Measurements from ENCODE around the gene PFAS. TPM values are rescaled to one million over a fixed set of nuclear protein-coding genes. Genes with fewer than 3 reads are reported as not detected.

PFAS gene
- total RNA-seq, 4 donors from 2014 or later = 8.7 to 23.0 (median 17.9) TPM

- H3K36me3 ChIP-seq = no peaks in the 10 kb centered on the region
- peaks cover 8 to 23% (median 9%) of the 10 kb centered on the region in 3 donors for H3K4me1 ChIP-seq
- WGBS, 2 donors = 50 to 56% methylated on average over 1 to 3 of the region's 16 CpGs
- TF ChIP-seq POLR2A (IDR thresholded peaks at IDR 0.05) (no peak), CTCF (IDR thresholded peaks at IDR 0.05) (no peak)
- intact Hi-C loops (cut with DNase I) = no loop called here
- H3K27ac ChIP-seq = no peak overlapping the region
- H3K4me3 ChIP-seq = no peak overlapping the region
- no peaks in the 10 kb centered on the region for H3K9me3 ChIP-seq
- no peak for DNase-seq
- H3K27me3 ChIP-seq = peaks cover 0 to 76% (median 3%) of the 10 kb centered on the region in 4 donors
These were observed 63.9 kb downstream of the PFAS start for GRCh38 chr17:8312726-8313600.

DNA sequence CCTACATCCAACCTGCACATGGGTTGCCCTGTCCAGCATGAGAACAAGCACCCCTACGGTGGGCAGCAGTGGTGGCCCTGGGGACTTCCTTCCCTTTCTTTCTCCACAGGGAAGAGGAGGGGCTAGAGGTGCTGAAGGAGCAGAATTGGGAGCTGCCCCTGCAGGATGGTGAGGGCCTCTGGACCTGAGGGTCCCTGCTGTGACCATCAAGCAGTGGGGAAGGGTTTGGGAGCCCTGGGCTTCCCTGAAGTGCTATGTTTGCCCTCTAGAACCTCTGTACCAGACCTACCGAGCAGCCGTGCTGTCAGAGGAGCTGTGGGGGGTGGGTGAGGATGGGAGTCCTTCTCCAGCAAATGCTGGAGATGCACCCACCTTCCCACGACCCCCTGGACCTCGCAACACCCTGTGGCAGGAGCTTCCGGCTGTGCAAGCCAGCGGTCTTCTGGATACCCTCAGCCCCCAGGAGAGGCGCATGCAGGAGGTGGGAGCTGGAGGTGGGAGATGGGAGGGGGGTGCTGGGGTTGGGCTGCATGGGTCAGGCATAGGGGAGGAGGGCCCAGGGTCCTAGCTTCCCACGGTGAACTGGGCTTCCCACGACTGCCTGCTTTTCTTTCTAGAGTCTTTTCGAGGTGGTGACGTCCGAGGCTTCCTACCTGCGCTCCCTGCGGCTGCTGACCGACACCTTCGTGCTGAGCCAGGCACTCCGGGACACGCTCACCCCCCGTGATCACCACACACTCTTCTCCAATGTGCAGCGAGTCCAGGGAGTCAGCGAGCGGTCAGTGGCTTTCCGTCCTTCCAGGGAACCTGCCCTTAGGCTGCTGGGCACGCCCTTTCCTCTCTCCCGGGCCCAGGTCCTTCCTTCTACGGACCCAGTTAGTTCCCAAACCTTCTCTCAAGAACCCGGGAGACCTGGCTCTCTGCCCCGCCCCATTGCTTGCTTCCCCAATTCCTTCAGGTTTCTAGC is 66.0 kb downstream of the PFAS start:
- Histone ChIP-seq H3K27me3 (peaks cover 0 to 88% (median 3%) of the 10 kb centered on the region in 4 donors), H3K4me1 (peaks cover 8 to 23% (median 9%) of the 10 kb centered on the region in 3 donors), H3K27ac (no peak overlapping the region), H3K36me3 (no peaks in the 10 kb centered on the region), H3K9me3 (no peaks in the 10 kb centered on the region), H3K4me3 (peak overlapping the region in 3 of 4 donors; percentile 12 to 29 (median 22))
- intact Hi-C loops (cut with DNase I) = no loop called here
- no peak for DNase-seq
- no peak for TF ChIP-seq CTCF (IDR thresholded peaks at IDR 0.05)
- TF ChIP-seq POLR2A (IDR thresholded peaks at IDR 0.05) = no peak
- WGBS, 2 donors = 11 to 25% methylated on average over 13 of the region's 29 CpGs

DNA sequence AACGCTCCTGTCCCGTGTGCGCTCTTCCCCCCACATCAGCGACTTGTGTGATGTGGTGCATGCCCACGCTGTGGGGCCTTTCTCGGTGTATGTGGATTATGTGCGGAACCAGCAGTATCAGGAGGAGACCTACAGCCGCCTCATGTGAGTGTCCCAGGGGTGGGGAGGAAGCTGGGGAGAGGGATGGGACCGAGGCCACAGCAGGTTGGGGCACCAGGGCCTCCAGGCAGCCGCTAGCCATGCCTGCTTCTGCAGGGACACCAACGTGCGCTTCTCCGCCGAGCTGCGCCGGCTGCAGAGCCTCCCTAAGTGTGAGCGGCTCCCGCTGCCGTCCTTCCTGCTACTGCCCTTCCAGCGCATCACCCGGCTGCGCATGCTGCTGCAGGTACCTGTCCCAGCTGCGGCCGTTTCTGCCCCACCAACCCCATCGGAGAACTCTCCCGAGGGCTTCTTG is 66.7 kb downstream of the PFAS start:
- intact Hi-C loops (cut with DNase I) = no loop called here
- Histone ChIP-seq H3K27ac (no peak overlapping the region), H3K9me3 (no peaks in the 10 kb centered on the region), H3K4me1 (peaks cover 8 to 23% (median 9%) of the 10 kb centered on the region in 3 donors), H3K36me3 (no peaks in the 10 kb centered on the region), H3K27me3 (peaks cover 0 to 82% (median 3%) of the 10 kb centered on the region in 4 donors), H3K4me3 (peak overlapping the region in 3 of 4 donors; percentile 12 to 29 (median 22))
- no peak for TF ChIP-seq CTCF (IDR thresholded peaks at IDR 0.05)
- TF ChIP-seq POLR2A (IDR thresholded peaks at IDR 0.05) = no peak
- WGBS, 2 donors = 33 to 37% methylated on average over 14 to 25 of the region's 26 CpGs
- no peak for DNase-seq

DNA sequence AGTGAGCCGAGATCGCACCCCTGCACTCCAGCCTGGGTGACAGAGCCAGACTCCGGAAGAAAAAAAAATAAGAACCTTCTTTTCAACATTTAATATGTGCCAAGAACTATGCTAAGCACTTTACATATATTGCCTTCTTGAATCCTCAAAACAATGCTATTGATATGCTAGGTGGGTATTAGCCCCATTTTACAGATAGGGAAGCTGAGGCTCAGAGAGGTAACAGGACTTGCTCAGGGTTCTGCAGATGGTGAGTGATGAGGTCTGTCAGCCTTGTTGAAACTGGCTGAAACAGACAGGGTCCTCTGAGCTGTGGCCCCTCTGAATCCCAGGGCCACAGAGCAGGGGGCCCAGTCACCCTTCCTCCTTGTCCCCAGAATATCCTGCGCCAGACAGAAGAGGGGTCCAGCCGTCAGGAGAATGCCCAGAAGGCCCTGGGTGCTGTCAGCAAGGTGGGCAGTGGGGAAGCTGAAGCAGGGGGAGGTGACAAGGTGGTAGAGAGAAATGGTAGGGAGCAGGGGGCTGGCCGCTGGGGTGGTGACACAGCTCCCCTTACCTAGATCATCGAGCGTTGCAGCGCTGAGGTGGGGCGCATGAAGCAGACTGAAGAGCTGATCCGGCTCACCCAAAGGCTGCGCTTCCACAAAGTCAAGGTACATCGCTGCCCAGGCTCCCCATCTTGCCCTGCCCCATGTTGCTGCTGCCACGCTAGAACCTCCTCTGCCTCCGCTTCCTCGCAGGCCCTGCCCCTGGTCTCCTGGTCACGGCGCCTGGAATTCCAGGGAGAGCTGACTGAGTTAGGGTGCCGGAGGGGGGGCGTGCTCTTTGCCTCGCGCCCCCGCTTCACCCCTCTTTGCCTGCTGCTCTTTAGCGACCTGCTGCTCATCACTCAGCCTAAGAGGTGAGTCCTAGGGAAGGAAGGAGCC is 69.2 kb downstream of the PFAS start:
- no peak for DNase-seq
- Histone ChIP-seq H3K4me3 (no peak overlapping the region), H3K27me3 (peaks cover 0 to 69% (median 3%) of the 10 kb centered on the region in 4 donors), H3K9me3 (no peaks in the 10 kb centered on the region), H3K4me1 (peaks cover 8 to 16% (median 9%) of the 10 kb centered on the region in 3 donors), H3K27ac (no peak overlapping the region), H3K36me3 (no peaks in the 10 kb centered on the region)
- intact Hi-C loops (cut with DNase I) = no loop called here
- 74 to 79% methylated on average over 19 to 21 of the region's 24 CpGs for WGBS, 2 donors
- no peak for TF ChIP-seq POLR2A (IDR thresholded peaks at IDR 0.05)
- TF ChIP-seq CTCF (IDR thresholded peaks at IDR 0.05) = no peak

Other genes starting within 250 kb of the PFAS start
- not detected for gene GUCY2D, start 246.7 kb upstream of the PFAS start, total RNA-seq
- 100 to 1,000 TPM in 1 of 4 donors, 10 to 100 TPM in 3; 24.0 to 104 (median 50.5) TPM for gene ALOX15B, start 210.2 kb upstream of the PFAS start, total RNA-seq
- gene ALOX12B, start 161.6 kb upstream of the PFAS start, total RNA-seq = 10 to 100 TPM in 2 of 4 donors, 1 to 10 TPM in 1, under 1 TPM in 1; 0.76 to 34.6 (median 10.8) TPM
- gene ALOXE3, start 130.8 kb upstream of the PFAS start, total RNA-seq = 1 to 10 TPM in 2 of 4 donors, under 1 TPM in 1, not detected in 1; 0.30 to 8.8 (median 2.2) TPM
- not detected for gene HES7, start 125.2 kb upstream of the PFAS start, total RNA-seq
- 10 to 100 TPM; 33.6 to 95.0 (median 56.3) TPM for gene PER1, start 96.9 kb upstream of the PFAS start, total RNA-seq
- gene VAMP2, start 86.3 kb upstream of the PFAS start, total RNA-seq = 10 to 100 TPM in 3 of 4 donors, 1 to 10 TPM in 1; 6.2 to 20.4 (median 12.0) TPM
- 10 to 100 TPM; 12.7 to 21.7 (median 15.5) TPM for gene TMEM107, start 72.9 kb upstream of the PFAS start, total RNA-seq
- 10 to 100 TPM in 3 of 4 donors, 1 to 10 TPM in 1; 8.8 to 16.5 (median 13.4) TPM for gene BORCS6, start 59.1 kb upstream of the PFAS start, total RNA-seq
- 10 to 100 TPM; 11.2 to 43.7 (median 20.3) TPM for gene AURKB, start 38.7 kb upstream of the PFAS start, total RNA-seq
- 10 to 100 TPM in 2 of 4 donors, 1 to 10 TPM in 2; 3.2 to 16.4 (median 11.0) TPM for gene CTC1, start 1.2 kb upstream of the PFAS start, total RNA-seq
- gene RANGRF, start 39.4 kb downstream of the PFAS start, total RNA-seq = 10 to 100 TPM in 3 of 4 donors, 1 to 10 TPM in 1; 7.8 to 15.4 (median 12.6) TPM
- 1 to 10 TPM in 2 of 4 donors, under 1 TPM in 2; 0.29 to 1.3 (median 1.1) TPM for gene SLC25A35, start 46.1 kb downstream of the PFAS start, total RNA-seq
- 1 to 10 TPM in 3 of 4 donors, under 1 TPM in 1; 0.27 to 7.6 (median 2.9) TPM for gene ARHGEF15, start 61.0 kb downstream of the PFAS start, total RNA-seq
- not detected for gene ODF4, start 90.6 kb downstream of the PFAS start, total RNA-seq
- 1,000 to 10,000 TPM; 3,032 to 5,420 (median 3,306) TPM for gene RPL26, start 133.9 kb downstream of the PFAS start, total RNA-seq
- gene RNF222, start 148.5 kb downstream of the PFAS start, total RNA-seq = 10 to 100 TPM in 3 of 4 donors, 1 to 10 TPM in 1; 8.1 to 21.8 (median 14.9) TPM
- 100 to 1,000 TPM in 1 of 4 donors, 10 to 100 TPM in 3; 67.5 to 107 (median 73.1) TPM for gene NDEL1, start 186.6 kb downstream of the PFAS start, total RNA-seq

Measured in esophagus squamous epithelium (tissue), 5 donors.